Measurements from ENCODE around the gene LCA5L. TPM values are rescaled to one million over a fixed set of nuclear protein-coding genes. Genes with fewer than 3 reads are reported as not detected.

LCA5L gene
- total and polyA plus RNA-seq, 10 of the 15 experiments (the other 5 are each of a cell fraction or from before 2014, with no cell fraction given) = 0.18 to 0.55 (median 0.27) TPM; not detected in 2

- H3K9me3 ChIP-seq (replicated peaks; ENCODE audit: control insufficient read depth, insufficient read depth, low read length) = no peaks in the 10 kb centered on the region
- FAIRE-seq (no peak), DNase-seq (ENCODE audit: low read depth, low spot score) (no peak), ATAC-seq (peak; percentile 44)
- no peaks in the 10 kb centered on the region for H3K4me1 ChIP-seq (ENCODE audit: control insufficient read depth, insufficient read depth, low read length)
- BruUV-seq (replicated peaks) = no TSS peak
- no peak overlapping the region for H3K9ac ChIP-seq (ENCODE audit: control insufficient read depth, insufficient read depth, low read length)
- WGBS (ENCODE audit: insufficient coverage, insufficient replicate concordance, low lambda C conversion rate, missing lambda C conversion rate) = 24% methylated on average over 6 of the region's 6 CpGs
- intact Hi-C loops (cut with micrococcal nuclease; ENCODE audit: unreplicated experiment) (no loop called here), in situ Hi-C loops (cut with MboI) (no loop called here)
- H3K4me3 ChIP-seq = no peak overlapping the region
- RAD21 ChIA-PET (ENCODE audit: unreplicated experiment) = no interaction called here
- H3K36me3 ChIP-seq (ENCODE audit: control insufficient read depth in 2 of 2, insufficient read depth in 2 of 2, low read length in 1 of 2) = no peaks in the 10 kb centered on the region
- H4K20me1 ChIP-seq (ENCODE audit: control insufficient read depth, insufficient read depth) = no peaks in the 10 kb centered on the region
- no peaks in the 10 kb centered on the region for H3K79me2 ChIP-seq (ENCODE audit: control insufficient read depth, insufficient read depth, low read length)
- POLR2A ChIA-PET = no interaction called here
- H3K27ac ChIP-seq (ENCODE audit: control insufficient read depth, insufficient read depth) = no peak overlapping the region
- TF ChIP-seq TCF3 (IDR thresholded peaks at IDR 0.05; ENCODE audit: borderline replicate concordance, insufficient read depth, low read depth, low read length) (no peak), RCOR1 (conservative IDR thresholded peaks at IDR 0.05; ENCODE audit: low read depth, low read length) (no peak), PML (IDR thresholded peaks at IDR 0.05; ENCODE audit: low read length) (no peak), PRDM15 (CRISPR knock-in tag; IDR thresholded peaks at IDR 0.05) (no peak), CTCF (IDR thresholded peaks at IDR 0.05 in 2 of 3, conservative IDR thresholded peaks at IDR 0.05 in 1 of 3; ENCODE audit: control insufficient read depth in 2 of 3, extremely low read depth in 1 of 3, insufficient read depth in 1 of 3, low read depth in 3 of 3, low read length in 3 of 3) (no peak), ZNF207 (IDR thresholded peaks at IDR 0.05; ENCODE audit: borderline replicate concordance) (no peak)
- no peak overlapping the region for H3K4me2 ChIP-seq (ENCODE audit: control insufficient read depth, insufficient read depth)
- H3K27me3 ChIP-seq (replicated peaks in 1 of 2; ENCODE audit: control insufficient read depth in 2 of 2, insufficient read depth in 2 of 2, low read length in 1 of 2) = no peaks in the 10 kb centered on the region; a peak in 1 of 4 replicates
- CTCF ChIA-PET = interaction anchor here (1.1 kb wide), 1 partner anchor 12 kb away, joined by 3 read pairs; no protein-coding TSS in a partner anchor
- no peak overlapping the region for H2AFZ ChIP-seq (ENCODE audit: control insufficient read depth, low read depth, low read length)
- SMC1A ChIA-PET (ENCODE audit: uncharacterized antibody, unreplicated experiment) = no interaction called here
Observed at GRCh38 chr21:39452970-39453342, 7.4 kb upstream of the LCA5L start.

Measured in GM12878 (cell line).